Measurements from ENCODE around the gene IL1RAPL1.

IL1RAPL1 gene

DNA sequence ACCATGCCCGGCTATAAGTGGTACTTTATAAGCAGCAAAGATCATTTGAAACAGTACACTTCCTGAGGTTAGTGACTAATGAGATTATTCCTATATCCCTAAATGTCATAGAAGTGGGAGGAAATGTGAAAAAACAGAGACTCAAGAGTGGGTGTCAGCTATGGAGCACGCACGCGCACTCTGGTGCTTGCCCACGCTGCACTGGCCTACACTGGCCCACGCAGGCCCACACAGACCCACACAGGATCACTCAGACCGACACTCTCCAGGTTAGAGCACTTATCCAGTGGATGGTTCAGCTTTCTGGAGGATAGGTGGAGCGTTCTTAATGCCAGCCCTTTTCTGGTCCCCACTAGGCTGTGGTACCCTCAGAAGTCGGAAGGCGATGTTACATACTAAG lies 78.5 kb downstream of the IL1RAPL1 start:
- Histone ChIP-seq H3K36me3 (no peaks in the 10 kb centered on the region), H3K9me3 (no peaks in the 10 kb centered on the region), H3K4me1 (no peaks in the 10 kb centered on the region), H3K27me3 (no peaks in the 10 kb centered on the region), H3K4me3 (ENCODE audit: low read depth, low read length) (no peak overlapping the region)
- TF ChIP-seq, protein P1, sequence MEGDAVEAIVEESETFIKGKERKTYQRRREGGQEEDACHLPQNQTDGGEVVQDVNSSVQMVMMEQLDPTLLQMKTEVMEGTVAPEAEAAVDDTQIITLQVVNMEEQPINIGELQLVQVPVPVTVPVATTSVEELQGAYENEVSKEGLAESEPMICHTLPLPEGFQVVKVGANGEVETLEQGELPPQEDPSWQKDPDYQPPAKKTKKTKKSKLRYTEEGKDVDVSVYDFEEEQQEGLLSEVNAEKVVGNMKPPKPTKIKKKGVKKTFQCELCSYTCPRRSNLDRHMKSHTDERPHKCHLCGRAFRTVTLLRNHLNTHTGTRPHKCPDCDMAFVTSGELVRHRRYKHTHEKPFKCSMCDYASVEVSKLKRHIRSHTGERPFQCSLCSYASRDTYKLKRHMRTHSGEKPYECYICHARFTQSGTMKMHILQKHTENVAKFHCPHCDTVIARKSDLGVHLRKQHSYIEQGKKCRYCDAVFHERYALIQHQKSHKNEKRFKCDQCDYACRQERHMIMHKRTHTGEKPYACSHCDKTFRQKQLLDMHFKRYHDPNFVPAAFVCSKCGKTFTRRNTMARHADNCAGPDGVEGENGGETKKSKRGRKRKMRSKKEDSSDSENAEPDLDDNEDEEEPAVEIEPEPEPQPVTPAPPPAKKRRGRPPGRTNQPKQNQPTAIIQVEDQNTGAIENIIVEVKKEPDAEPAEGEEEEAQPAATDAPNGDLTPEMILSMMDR (IDR thresholded peaks at IDR 0.05; ENCODE audit: low read depth, low read length) = no peak
- no peak for DNase-seq

DNA sequence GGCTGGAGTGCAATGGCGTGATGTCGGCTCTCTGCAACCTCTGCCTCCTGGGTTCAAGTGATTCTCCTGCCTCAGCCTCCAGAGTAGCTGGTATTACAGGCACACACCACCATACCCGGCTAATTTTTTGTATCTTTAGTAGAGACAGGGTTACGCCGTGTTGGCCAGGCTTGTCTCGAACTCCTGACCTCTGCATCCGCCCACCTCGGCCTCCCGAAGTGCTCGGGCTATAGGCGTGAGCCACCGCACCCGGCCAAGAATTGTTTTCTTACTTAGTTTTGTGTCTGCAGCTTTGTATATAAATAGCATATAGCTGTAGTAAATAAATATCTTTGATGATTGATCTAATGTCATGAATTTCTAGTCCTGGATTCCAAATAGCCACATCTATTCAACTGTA lies 81.1 kb downstream of the IL1RAPL1 start:
- H3K27me3 ChIP-seq = no peaks in the 10 kb centered on the region
- no peaks in the 10 kb centered on the region for H3K4me1 ChIP-seq
- DNase-seq = no peak
- H3K9me3 ChIP-seq = no peaks in the 10 kb centered on the region
- no peaks in the 10 kb centered on the region for H3K36me3 ChIP-seq
- TF ChIP-seq, protein P1 (IDR thresholded peaks at IDR 0.05; ENCODE audit: low read depth, low read length) = no peak
- H3K4me3 ChIP-seq (ENCODE audit: low read depth, low read length) = no peak overlapping the region

DNA sequence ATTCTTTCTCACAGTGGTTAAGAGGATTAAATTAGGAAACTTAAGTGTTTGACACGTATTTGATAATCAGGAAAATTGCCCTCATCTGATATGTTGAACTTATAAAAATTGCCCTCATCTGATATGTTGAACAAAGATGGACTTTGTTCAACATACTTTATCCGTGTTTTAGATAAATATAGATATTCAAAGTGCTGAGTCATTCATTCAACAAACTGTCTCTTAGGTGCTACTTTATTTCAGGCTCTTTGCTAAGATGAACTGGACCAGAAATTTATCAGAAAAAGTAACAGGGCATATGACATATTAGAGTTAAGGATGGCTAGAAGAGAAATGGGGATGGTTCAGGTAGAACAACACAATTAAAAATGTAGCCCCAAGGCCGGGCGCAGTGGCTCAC lies 81.7 kb downstream of the IL1RAPL1 start:
- H3K36me3 ChIP-seq = no peaks in the 10 kb centered on the region

DNA sequence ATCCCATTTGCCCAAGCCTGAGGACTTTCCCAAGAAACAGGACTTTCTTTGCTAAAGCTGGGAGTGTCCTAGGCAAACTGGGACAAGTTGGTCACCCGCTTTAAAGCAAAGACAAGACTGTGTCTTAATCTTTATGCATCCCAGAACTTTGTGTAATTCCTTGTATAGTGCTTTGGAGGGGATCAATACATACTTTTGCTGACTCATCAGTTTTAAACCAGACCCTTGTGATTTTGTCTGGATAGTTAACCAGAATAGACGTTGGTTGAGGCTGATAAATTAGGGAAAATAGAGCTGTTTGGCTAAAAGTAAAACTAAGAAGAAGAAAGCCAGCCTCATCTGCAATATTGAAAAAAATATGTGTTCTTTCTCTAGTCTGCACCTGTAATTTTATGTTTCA lies 82.8 kb downstream of the IL1RAPL1 start:
- TF ChIP-seq, protein P1 (IDR thresholded peaks at IDR 0.05; ENCODE audit: low read depth, low read length) = no peak
- Histone ChIP-seq H3K9me3 (no peaks in the 10 kb centered on the region), H3K4me1 (no peaks in the 10 kb centered on the region), H3K36me3 (no peaks in the 10 kb centered on the region), H3K4me3 (ENCODE audit: low read depth, low read length) (no peak overlapping the region), H3K27me3 (no peaks in the 10 kb centered on the region)
- no peak for DNase-seq

More for the DNA sequence above, 81.7 kb downstream of the IL1RAPL1 start:
- Histone ChIP-seq H3K27me3 (no peaks in the 10 kb centered on the region), H3K4me3 (ENCODE audit: low read depth, low read length) (no peak overlapping the region), H3K9me3 (no peaks in the 10 kb centered on the region), H3K4me1 (no peaks in the 10 kb centered on the region)
- TF ChIP-seq, protein P1 (IDR thresholded peaks at IDR 0.05; ENCODE audit: low read depth, low read length) = no peak
- DNase-seq = no peak

DNA sequence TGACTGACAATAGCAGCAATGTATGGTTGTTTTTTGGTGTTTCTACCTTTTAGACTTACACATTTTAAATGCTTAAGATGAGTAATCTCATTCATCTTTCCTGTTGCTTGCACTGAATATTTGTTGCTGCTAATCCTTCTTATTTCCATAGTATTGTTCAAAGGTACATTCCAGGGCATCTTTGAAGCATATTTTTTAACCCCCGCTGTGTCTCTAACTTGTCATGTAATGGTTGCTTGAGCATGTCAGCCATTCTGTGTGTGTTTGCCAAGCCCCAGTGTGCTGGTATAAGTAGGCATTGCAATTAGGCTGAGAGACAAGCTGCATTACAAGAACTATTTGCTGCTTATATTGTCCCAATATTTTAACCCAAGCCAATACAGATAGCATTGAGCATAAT lies 87.9 kb downstream of the IL1RAPL1 start:
- H3K9me3 ChIP-seq = no peaks in the 10 kb centered on the region
- H3K4me1 ChIP-seq = no peaks in the 10 kb centered on the region
- TF ChIP-seq, protein P1 (IDR thresholded peaks at IDR 0.05; ENCODE audit: low read depth, low read length) = no peak

DNA sequence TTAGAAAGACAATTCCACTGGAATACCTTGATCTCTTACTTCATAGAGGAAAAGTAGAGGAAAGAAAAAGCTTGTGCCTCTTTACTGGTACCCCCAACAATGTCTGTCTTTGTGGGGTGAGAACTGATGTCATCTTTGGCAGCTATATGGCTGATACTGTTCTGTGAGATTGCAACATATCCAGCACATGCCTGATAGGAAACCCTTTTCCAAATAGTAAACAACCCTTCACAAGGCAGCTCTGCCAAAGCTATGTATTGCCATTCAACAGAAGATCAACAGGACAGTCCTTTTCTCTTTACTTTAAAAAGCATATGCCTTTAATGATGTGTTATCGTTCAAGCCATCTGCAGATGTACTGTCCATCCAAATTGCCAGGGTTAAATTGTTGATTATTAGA lies 105.9 kb downstream of the IL1RAPL1 start:
- Histone ChIP-seq H3K27me3 (no peaks in the 10 kb centered on the region), H3K4me1 (no peaks in the 10 kb centered on the region), H3K4me3 (ENCODE audit: low read depth, low read length) (no peak overlapping the region), H3K36me3 (no peaks in the 10 kb centered on the region), H3K9me3 (no peaks in the 10 kb centered on the region)
- TF ChIP-seq, protein P1 (IDR thresholded peaks at IDR 0.05; ENCODE audit: low read depth, low read length) = no peak
- DNase-seq = no peak

More for the DNA sequence above, 87.9 kb downstream of the IL1RAPL1 start:
- Histone ChIP-seq H3K36me3 (no peaks in the 10 kb centered on the region), H3K27me3 (no peaks in the 10 kb centered on the region), H3K4me3 (ENCODE audit: low read depth, low read length) (no peak overlapping the region)
- no peak for DNase-seq
